PC-3 (cell line): ENCODE results near the gene CUTA. TPM values are rescaled to one million over a fixed set of nuclear protein-coding genes. Genes with fewer than 3 reads are reported as not detected.

Experiments
- ATAC-seq: fragments of 200-7000 bp; cut with Tn5 transposase; 2 replicates; pipeline ENCODE4 v1.9.1; 2020; ENCODE audit warnings: mild to moderate bottlenecking, moderate library complexity
- BruUV-seq: library from RNA; stranded (reverse); fragments of 400-500 nt; replicated peaks from 2 replicates; lab custom pipeline; 2021; lab: Mats Ljungman, UMichigan
- CTCF ChIA-PET: fragments of 300-600 bp; sonication (Branson Sonifier 250); formaldehyde crosslinking; loops from one replicate; lab custom pipeline; 2022; ENCODE audit warnings: antibody characterized with exemption; lab: Charles Lee
- POLR2A ChIA-PET: fragments of 300-600 bp; sonication (Branson Sonifier 250); formaldehyde crosslinking; loops from one replicate; lab custom pipeline; 2022; ENCODE audit warnings: antibody characterized with exemption; ENCODE audit not compliant: unreplicated experiment; lab: Charles Lee
- DNase-seq: peaks from one replicate; pipeline ENCODE4 v3.0.0-alpha.2; 2015
- H2AFZ ChIP-seq: fragments of 300-600 bp; sonication (generic); 2 replicates; pipeline ENCODE4 v1.6.0; 2016; ENCODE audit warnings: antibody characterized with exemption, low read length
- H3F3A ChIP-seq: fragments of 300-600 bp; sonication (generic); one replicate; pipeline ENCODE4 v1.6.0; 2017; ENCODE audit warnings: antibody characterized with exemption, low read length, control low read depth, mild to moderate bottlenecking; ENCODE audit not compliant: unreplicated experiment
- H3K27ac ChIP-seq: fragments of 300-600 bp; sonication (generic); 2 replicates; pipeline ENCODE4 v1.5.1; 2016; ENCODE audit warnings: mild to moderate bottlenecking, low read length
- H3K27me3 ChIP-seq: fragments of 300-600 bp; sonication (generic); 2 replicates; pipeline ENCODE4 v1.6.1; 2016; ENCODE audit warnings: low read length, mixed read lengths
- H3K36me3 ChIP-seq: fragments of 300-600 bp; sonication (generic); 2 replicates; pipeline ENCODE4 v1.6.1; 2016; ENCODE audit warnings: low read depth, mixed run types, low read length, mixed read lengths
- H3K4me1 ChIP-seq: fragments of 300-600 bp; sonication (generic); 2 replicates; pipeline ENCODE4 v1.5.1; 2016; ENCODE audit warnings: low read length; ENCODE audit not compliant: insufficient read depth
- H3K4me2 ChIP-seq: fragments of 300-600 bp; sonication (generic); 2 replicates; pipeline ENCODE4 v1.6.0; 2016; ENCODE audit warnings: low read length
- H3K4me3 ChIP-seq: fragments of 300-600 bp; sonication (generic); 2 replicates; pipeline ENCODE4 v1.5.1; 2016; ENCODE audit warnings: mild to moderate bottlenecking, low read length, mixed read lengths
- H3K79me2 ChIP-seq: fragments of 300-600 bp; sonication (generic); 2 replicates; pipeline ENCODE4 v1.6.1; 2017; ENCODE audit warnings: low read length, mixed read lengths
- H3K9ac ChIP-seq: fragments of 300-600 bp; sonication (generic); 2 replicates; pipeline ENCODE4 v1.6.0; 2016; ENCODE audit warnings: mild to moderate bottlenecking, low read length
- H3K9me2 ChIP-seq: fragments of 300-600 bp; sonication (generic); replicated peaks from 2 replicates; pipeline ENCODE4 v1.6.1; 2016; ENCODE audit warnings: mixed run types, low read length, mixed read lengths
- H3K9me3 ChIP-seq: fragments of 300-600 bp; sonication (generic); 2 replicates; pipeline ENCODE4 v1.6.1; 2016; ENCODE audit warnings: low read length, mixed read lengths
- H4K20me1 ChIP-seq: fragments of 300-600 bp; sonication (generic); 2 replicates; pipeline ENCODE4 v1.6.1; 2016; ENCODE audit warnings: low read length, mixed read lengths
- CTCF ChIP-seq: fragments of 300-600 bp; sonication (generic); conservative IDR thresholded peaks from 2 replicates; pipeline ENCODE4 v1.5.1; 2017; ENCODE audit warnings: antibody characterized with exemption, low read depth, mild to moderate bottlenecking, low read length
- EZH2 ChIP-seq: fragments of 300-600 bp; sonication (generic); IDR thresholded peaks from one replicate; pipeline ENCODE4 v1.6.1; 2017; ENCODE audit warnings: antibody characterized with exemption, mild to moderate bottlenecking, low read length; ENCODE audit not compliant: unreplicated experiment
- EZH2phosphoT487 ChIP-seq: fragments of 300-600 bp; sonication (generic); IDR thresholded peaks from 2 replicates; pipeline ENCODE4 v1.6.1; 2018; ENCODE audit warnings: mild to moderate bottlenecking, antibody characterized with exemption, low read length, borderline replicate concordance
- intact Hi-C: fragments of 100-400 bp; cut with micrococcal nuclease; formaldehyde crosslinking; loops from 2 replicates; pipeline ENCODE4 v1.9.0; 2023
- total RNA-seq: library from RNA; depleted of rRNA; stranded (reverse); fragments of >200 nt; gene quantifications from 2 replicates; pipeline ENCODE4 v1.2.3, GENCODE V29; 2014

The CUTA gene
- total RNA-seq, 1 experiment from 2014 or later, result 242 TPM

- CTCF ChIA-PET, result no interaction called here
- Histone ChIP-seq H3K9ac (no peak overlapping the region), H4K20me1 (no peaks in the 10 kb centered on the region), H3K4me1 (peaks cover 13% of the 10 kb centered on the region), H3K79me2 (peaks cover 30% of the 10 kb centered on the region), H3K4me2 (no peak overlapping the region), H2AFZ (no peak overlapping the region), H3K27ac (no peak overlapping the region), H3F3A (no peaks in the 10 kb centered on the region), H3K27me3 (no peaks in the 10 kb centered on the region), H3K9me3 (no peaks in the 10 kb centered on the region), H3K9me2 (no peaks in the 10 kb centered on the region), H3K36me3 (peaks cover 15% of the 10 kb centered on the region; the same call in 1 of the 2 replicates), H3K4me3 (no peak overlapping the region)
- ATAC-seq (no peak), DNase-seq (no peak)
- POLR2A ChIA-PET, result no interaction called here
- intact Hi-C loops, result loop anchor here (10.0 kb wide), 1 partner anchor 102 kb away; no protein-coding TSS in a partner anchor
- no peak for TF ChIP-seq EZH2
- no TSS peak for BruUV-seq
Observed at GRCh38 chr6:33452496-33452895, 34.6 kb upstream of the CUTA start.

- Histone ChIP-seq H3K36me3 (peaks cover 12% of the 10 kb centered on the region; the same call in 1 of the 2 replicates), H3K4me3 (no peak overlapping the region), H3K9me3 (no peaks in the 10 kb centered on the region), H3K9me2 (no peaks in the 10 kb centered on the region), H3K27ac (no peak overlapping the region), H3K9ac (no peak overlapping the region), H3K4me1 (peaks cover 13% of the 10 kb centered on the region), H3K4me2 (no peak overlapping the region), H3K79me2 (peaks cover 29% of the 10 kb centered on the region), H2AFZ (no peak overlapping the region), H3K27me3 (no peaks in the 10 kb centered on the region), H3F3A (no peaks in the 10 kb centered on the region), H4K20me1 (no peaks in the 10 kb centered on the region)
- intact Hi-C loops, result loop anchor here (10.0 kb wide), 1 partner anchor 103 kb away; no protein-coding TSS in a partner anchor
- POLR2A ChIA-PET, result no interaction called here
- BruUV-seq, result no TSS peak
- TF ChIP-seq EZH2, result no peak
- TF ChIP-seq CTCF, result no peak
- TF ChIP-seq EZH2phosphoT487, result no peak
- ATAC-seq (no peak), DNase-seq (no peak)
- CTCF ChIA-PET, result no interaction called here
Observed at GRCh38 chr6:33451606-33452005, 33.7 kb upstream of the CUTA start.

GRCh38 chr6:33450434-33450833 is 32.5 kb upstream of the CUTA start:
- Histone ChIP-seq H3K36me3 (0 out of 2 replicates have a peak, but pooled peaks cover under 1% of the 10 kb centered on the region), H3K4me2 (no peak overlapping the region), H3K9ac (no peak overlapping the region), H3K4me3 (no peak overlapping the region), H3K27me3 (no peaks in the 10 kb centered on the region), H4K20me1 (no peaks in the 10 kb centered on the region), H3K9me2 (no peaks in the 10 kb centered on the region), H3K79me2 (peaks cover 17% of the 10 kb centered on the region), H3K27ac (no peak overlapping the region), H2AFZ (no peak overlapping the region), H3K4me1 (peaks cover 12% of the 10 kb centered on the region), H3K9me3 (no peaks in the 10 kb centered on the region), H3F3A (no peaks in the 10 kb centered on the region)
- POLR2A ChIA-PET, result no interaction called here
- ATAC-seq, result no peak
- no peak for TF ChIP-seq EZH2
- no peak for TF ChIP-seq CTCF
- no peak for TF ChIP-seq EZH2phosphoT487
- DNase-seq, result no peak
- CTCF ChIA-PET, result interaction anchor here (0.6 kb wide), 1 partner anchor 14 kb away, joined by 9 read pairs; no protein-coding TSS in a partner anchor
- intact Hi-C loops, result loop anchor here (10.0 kb wide), 1 partner anchor 104 kb away; no protein-coding TSS in a partner anchor
- BruUV-seq, result no TSS peak
